ENCODE measurements around the gene FCRL6. TPM values are rescaled to one million over a fixed set of nuclear protein-coding genes. Genes with fewer than 3 reads are reported as not detected.

Gene FCRL6
- total and polyA plus RNA-seq, 4 donors = 0.20 TPM; not detected in 3

GRCh38 chr1:159829822-159830465 is 27.8 kb downstream of the FCRL6 start:
- 83% methylated on average over 18 of the region's 18 CpGs for WGBS (ENCODE audit: insufficient coverage)

GRCh38 chr1:159830722-159831121 is 28.6 kb downstream of the FCRL6 start:
- no peaks in the 10 kb centered on the region for H3K27me3 ChIP-seq (ENCODE audit: control insufficient read depth, insufficient read depth, low read length)
- peak in 1 of 6 donors; percentile 9 for DNase-seq (ENCODE audit: low read depth in 4 of 6, low spot score in 6 of 6)
- peaks cover 10% of the 10 kb centered on the region for H3K4me1 ChIP-seq (ENCODE audit: control insufficient read depth, insufficient read depth, low read length)

More at GRCh38 chr1:159829822-159830465, 27.8 kb downstream of the FCRL6 start:
- Histone ChIP-seq H3K27ac (ENCODE audit: low read depth, low read length) (no peak overlapping the region), H3K27me3 (ENCODE audit: control insufficient read depth, insufficient read depth, low read length) (no peaks in the 10 kb centered on the region), H3K36me3 (ENCODE audit: control insufficient read depth, insufficient read depth, low read length) (no peaks in the 10 kb centered on the region), H3K4me1 (ENCODE audit: control insufficient read depth, insufficient read depth, low read length) (peaks cover 10% of the 10 kb centered on the region), H3K4me3 (ENCODE audit: low read depth, low read length) (no peak overlapping the region), H3K9me3 (ENCODE audit: control insufficient read depth, insufficient read depth, low read length) (no peaks in the 10 kb centered on the region)
- DNase-seq (ENCODE audit: low read depth in 4 of 6, low spot score in 6 of 6) = peak in 1 of 6 donors; percentile 53

GRCh38 chr1:159831412-159832141 is 29.4 kb downstream of the FCRL6 start:
- Histone ChIP-seq H3K9me3 (ENCODE audit: control insufficient read depth, insufficient read depth, low read length) (no peaks in the 10 kb centered on the region), H3K36me3 (ENCODE audit: control insufficient read depth, insufficient read depth, low read length) (no peaks in the 10 kb centered on the region), H3K27ac (ENCODE audit: low read depth, low read length) (no peak overlapping the region), H3K27me3 (ENCODE audit: control insufficient read depth, insufficient read depth, low read length) (no peaks in the 10 kb centered on the region), H3K4me1 (ENCODE audit: control insufficient read depth, insufficient read depth, low read length) (peaks cover 10% of the 10 kb centered on the region), H3K4me3 (ENCODE audit: low read depth, low read length) (no peak overlapping the region)
- 8% methylated on average over 3 of the region's 7 CpGs for WGBS (ENCODE audit: insufficient coverage)
- DNase-seq (ENCODE audit: low read depth in 4 of 6, low spot score in 6 of 6) = peak in 3 of 6 donors; percentile 20 to 94 (median 80)

More at GRCh38 chr1:159830722-159831121, 28.6 kb downstream of the FCRL6 start:
- Histone ChIP-seq H3K4me3 (ENCODE audit: low read depth, low read length) (no peak overlapping the region), H3K9me3 (ENCODE audit: control insufficient read depth, insufficient read depth, low read length) (no peaks in the 10 kb centered on the region), H3K36me3 (ENCODE audit: control insufficient read depth, insufficient read depth, low read length) (no peaks in the 10 kb centered on the region), H3K27ac (ENCODE audit: low read depth, low read length) (no peak overlapping the region)
- WGBS (ENCODE audit: insufficient coverage) = 73% methylated on average over 8 of the region's 8 CpGs

DNA sequence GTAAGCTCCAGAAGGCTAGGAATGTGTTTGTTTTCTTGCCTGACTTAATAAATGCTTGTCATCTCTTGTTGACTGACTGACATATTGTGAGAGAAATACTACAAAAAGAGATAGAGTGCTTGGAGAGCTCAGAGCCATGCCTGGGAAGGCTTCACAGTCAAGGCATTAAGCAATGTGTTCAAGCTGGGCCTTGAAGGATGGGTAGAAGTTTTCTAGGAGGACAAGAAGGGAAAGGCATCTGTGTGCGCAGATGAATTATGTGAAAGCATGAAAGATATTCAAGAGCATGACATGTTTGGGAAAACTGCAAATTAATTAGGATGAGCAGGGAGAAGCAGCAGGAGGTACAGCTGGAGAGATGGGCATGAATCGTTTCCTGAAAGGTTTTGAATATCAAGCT is 30.1 kb downstream of the FCRL6 start:
- Histone ChIP-seq H3K9me3 (ENCODE audit: control insufficient read depth, insufficient read depth, low read length) (no peaks in the 10 kb centered on the region), H3K36me3 (ENCODE audit: control insufficient read depth, insufficient read depth, low read length) (no peaks in the 10 kb centered on the region), H3K27me3 (ENCODE audit: control insufficient read depth, insufficient read depth, low read length) (no peaks in the 10 kb centered on the region), H3K4me3 (ENCODE audit: low read depth, low read length) (no peak overlapping the region), H3K27ac (ENCODE audit: low read depth, low read length) (no peak overlapping the region), H3K4me1 (ENCODE audit: control insufficient read depth, insufficient read depth, low read length) (peaks cover 10% of the 10 kb centered on the region)
- WGBS (ENCODE audit: insufficient coverage) = 88% methylated on average over 2 of the region's 2 CpGs
- peak in 1 of 6 donors; percentile 9 for DNase-seq (ENCODE audit: low read depth in 4 of 6, low spot score in 6 of 6)

DNA sequence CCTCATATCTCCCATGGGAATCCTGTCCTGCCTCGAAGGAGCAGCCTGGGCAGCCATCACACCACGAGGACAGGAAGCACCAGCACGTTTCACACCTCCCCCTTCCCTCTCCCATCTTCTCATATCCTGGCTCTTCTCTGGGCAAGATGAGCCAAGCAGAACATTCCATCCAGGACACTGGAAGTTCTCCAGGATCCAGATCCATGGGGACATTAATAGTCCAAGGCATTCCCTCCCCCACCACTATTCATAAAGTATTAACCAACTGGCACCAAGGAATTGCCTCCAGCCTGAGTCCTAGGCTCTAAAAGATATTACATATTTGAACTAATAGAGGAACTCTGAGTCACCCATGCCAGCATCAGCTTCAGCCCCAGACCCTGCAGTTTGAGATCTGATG is 33.2 kb downstream of the FCRL6 start:
- Histone ChIP-seq H3K27ac (ENCODE audit: low read depth, low read length) (no peak overlapping the region), H3K27me3 (ENCODE audit: control insufficient read depth, insufficient read depth, low read length) (no peaks in the 10 kb centered on the region), H3K4me3 (ENCODE audit: low read depth, low read length) (no peak overlapping the region), H3K4me1 (ENCODE audit: control insufficient read depth, insufficient read depth, low read length) (peaks cover 5% of the 10 kb centered on the region), H3K36me3 (ENCODE audit: control insufficient read depth, insufficient read depth, low read length) (peaks cover under 1% of the 10 kb centered on the region), H3K9me3 (ENCODE audit: control insufficient read depth, insufficient read depth, low read length) (no peaks in the 10 kb centered on the region)
- no peak for DNase-seq (ENCODE audit: low read depth in 4 of 6, low spot score in 6 of 6)
- WGBS (ENCODE audit: insufficient coverage) = 80% methylated on average over 3 of the region's 3 CpGs

DNA sequence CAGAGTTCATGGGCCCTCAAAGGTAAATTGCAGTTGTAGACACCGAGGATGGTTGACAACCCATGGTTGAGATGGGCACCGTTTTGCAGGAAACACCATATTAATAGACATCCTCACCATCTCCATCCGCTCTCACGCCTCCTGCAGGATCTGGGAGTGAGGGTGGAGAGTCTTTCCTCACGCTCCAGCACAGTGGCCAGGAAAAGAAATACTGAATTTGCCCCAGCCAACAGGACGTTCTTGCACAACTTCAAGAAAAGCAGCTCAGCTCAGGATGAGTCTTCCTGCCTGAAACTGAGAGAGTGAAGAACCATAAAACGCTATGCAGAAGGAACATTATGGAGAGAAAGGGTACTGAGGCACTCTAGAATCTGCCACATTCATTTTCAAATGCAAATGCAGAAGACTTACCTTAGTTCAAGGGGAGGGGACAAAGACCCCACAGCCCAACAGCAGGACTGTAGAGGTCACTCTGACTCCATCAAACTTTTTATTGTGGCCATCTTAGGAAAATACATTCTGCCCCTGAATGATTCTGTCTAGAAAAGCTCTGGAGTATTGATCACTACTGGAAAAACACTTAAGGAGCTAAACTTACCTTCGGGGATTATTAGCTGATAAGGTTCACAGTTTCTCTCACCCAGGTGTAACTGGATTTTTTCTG is 33.8 kb downstream of the FCRL6 start:
- Histone ChIP-seq H3K27ac (ENCODE audit: low read depth, low read length) (no peak overlapping the region), H3K36me3 (ENCODE audit: control insufficient read depth, insufficient read depth, low read length) (peaks cover 5% of the 10 kb centered on the region), H3K4me1 (ENCODE audit: control insufficient read depth, insufficient read depth, low read length) (peaks cover 5% of the 10 kb centered on the region), H3K4me3 (ENCODE audit: low read depth, low read length) (no peak overlapping the region), H3K27me3 (ENCODE audit: control insufficient read depth, insufficient read depth, low read length) (no peaks in the 10 kb centered on the region), H3K9me3 (ENCODE audit: control insufficient read depth, insufficient read depth, low read length) (no peaks in the 10 kb centered on the region)
- WGBS (ENCODE audit: insufficient coverage) = 87% methylated on average over 4 of the region's 8 CpGs
- DNase-seq (ENCODE audit: low read depth in 4 of 6, low spot score in 6 of 6) = no peak

- no peaks in the 10 kb centered on the region for H3K4me1 ChIP-seq (ENCODE audit: control insufficient read depth, insufficient read depth, low read length)
- WGBS (ENCODE audit: insufficient coverage) = no CpG with 5 or more reads among the region's 1 CpG
- H3K27ac ChIP-seq (ENCODE audit: low read depth, low read length) = no peak overlapping the region
These were observed 36.6 kb downstream of the FCRL6 start for GRCh38 chr1:159838715-159839114.

DNA sequence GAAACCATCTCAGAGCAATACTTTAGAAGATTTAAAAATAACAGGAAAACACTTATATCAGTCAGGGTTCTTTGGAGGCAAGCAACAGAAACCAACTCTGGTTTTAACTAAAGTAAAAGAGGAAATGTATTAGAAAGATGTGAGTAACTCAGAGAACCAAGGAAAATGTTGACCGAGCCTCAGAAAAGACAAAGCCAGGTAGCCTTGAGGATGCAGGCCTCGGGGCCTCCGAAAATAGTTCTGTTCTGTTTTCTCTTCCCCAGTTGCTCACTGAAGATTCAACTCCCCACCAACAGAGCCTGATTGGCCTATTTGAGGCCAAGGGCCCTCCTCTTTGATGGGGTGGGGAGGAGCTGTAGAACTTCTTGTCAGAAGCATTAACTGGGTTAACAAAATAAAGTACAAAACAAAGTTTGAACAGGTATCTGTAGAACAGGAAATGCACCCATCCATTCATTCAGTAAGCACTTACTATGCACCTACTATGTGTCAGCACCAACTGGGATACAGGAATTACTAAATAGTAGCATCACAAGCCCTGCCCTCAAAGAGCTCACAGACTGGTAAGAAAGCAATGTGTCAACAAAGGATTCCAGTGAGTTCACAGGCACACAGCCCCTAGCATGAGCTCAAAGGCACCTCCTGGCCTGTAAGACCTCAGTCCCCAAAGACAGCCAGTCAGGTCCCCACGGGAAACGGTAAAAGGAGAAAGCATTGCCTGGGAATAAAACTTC is 37.1 kb downstream of the FCRL6 start:
- no peaks in the 10 kb centered on the region for H3K27me3 ChIP-seq (ENCODE audit: control insufficient read depth, insufficient read depth, low read length)
- no peak overlapping the region for H3K27ac ChIP-seq (ENCODE audit: low read depth, low read length)
- H3K4me1 ChIP-seq (ENCODE audit: control insufficient read depth, insufficient read depth, low read length) = no peaks in the 10 kb centered on the region
- no peaks in the 10 kb centered on the region for H3K9me3 ChIP-seq (ENCODE audit: control insufficient read depth, insufficient read depth, low read length)
- no peak overlapping the region for H3K4me3 ChIP-seq (ENCODE audit: low read depth, low read length)
- H3K36me3 ChIP-seq (ENCODE audit: control insufficient read depth, insufficient read depth, low read length) = peaks cover 5% of the 10 kb centered on the region
- WGBS (ENCODE audit: insufficient coverage) = 87% methylated on average over 2 of the region's 5 CpGs
- DNase-seq (ENCODE audit: low read depth in 4 of 6, low spot score in 6 of 6) = no peak

More at GRCh38 chr1:159838715-159839114, 36.6 kb downstream of the FCRL6 start:
- Histone ChIP-seq H3K4me3 (ENCODE audit: low read depth, low read length) (no peak overlapping the region), H3K9me3 (ENCODE audit: control insufficient read depth, insufficient read depth, low read length) (no peaks in the 10 kb centered on the region), H3K36me3 (ENCODE audit: control insufficient read depth, insufficient read depth, low read length) (peaks cover 5% of the 10 kb centered on the region), H3K27me3 (ENCODE audit: control insufficient read depth, insufficient read depth, low read length) (no peaks in the 10 kb centered on the region)
- no peak for DNase-seq (ENCODE audit: low read depth in 4 of 6, low spot score in 6 of 6)

GRCh38 chr1:159841749-159842148 is 39.6 kb downstream of the FCRL6 start:
- 89% methylated on average over 2 of the region's 2 CpGs for WGBS (ENCODE audit: insufficient coverage)
- no peak overlapping the region for H3K27ac ChIP-seq (ENCODE audit: low read depth, low read length)
- peaks cover 5% of the 10 kb centered on the region for H3K36me3 ChIP-seq (ENCODE audit: control insufficient read depth, insufficient read depth, low read length)
- no peaks in the 10 kb centered on the region for H3K27me3 ChIP-seq (ENCODE audit: control insufficient read depth, insufficient read depth, low read length)
- no peaks in the 10 kb centered on the region for H3K9me3 ChIP-seq (ENCODE audit: control insufficient read depth, insufficient read depth, low read length)
- no peak overlapping the region for H3K4me3 ChIP-seq (ENCODE audit: low read depth, low read length)
- no peaks in the 10 kb centered on the region for H3K4me1 ChIP-seq (ENCODE audit: control insufficient read depth, insufficient read depth, low read length)
- DNase-seq (ENCODE audit: low read depth in 4 of 6, low spot score in 6 of 6) = no peak

Measured in spinal cord (tissue), 10 donors.